ENCODE measurements around the gene CAPN2.
"Not testable (repeated sequence)": the region's sequence is repeated elsewhere in the genome, so short reads cannot be mapped to it uniquely, and the experiment has no call there.

The CAPN2 gene

GRCh38 chr1:223739366-223740037 lies 27.2 kb downstream of the CAPN2 start:
- no peak for DNase-seq

GRCh38 chr1:223740038-223740736 lies 27.8 kb downstream of the CAPN2 start:
- not testable (repeated sequence) for DNase-seq

- no peak for DNase-seq
Measured at GRCh38 chr1:223741861-223742260, 29.5 kb downstream of the CAPN2 start.

- DNase-seq, result no peak
Measured at GRCh38 chr1:223742856-223743517, 30.6 kb downstream of the CAPN2 start.

- DNase-seq, result no peak
Measured at GRCh38 chr1:223745731-223746130, 33.4 kb downstream of the CAPN2 start.

GRCh38 chr1:223747838-223748335 lies 35.5 kb downstream of the CAPN2 start:
- DNase-seq, result peak; percentile 34

GRCh38 chr1:223748405-223748772 lies 36.0 kb downstream of the CAPN2 start:
- DNase-seq, result no peak

- no peak for DNase-seq
Measured at GRCh38 chr1:223748773-223749733, 36.7 kb downstream of the CAPN2 start.

- DNase-seq, result no peak
Measured at GRCh38 chr1:223750730-223751570, 38.6 kb downstream of the CAPN2 start.

- no peak for DNase-seq
Measured at GRCh38 chr1:223751696-223752095, 39.4 kb downstream of the CAPN2 start.

GRCh38 chr1:223752721-223753515 lies 40.6 kb downstream of the CAPN2 start:
- no peak for DNase-seq

- DNase-seq, result no peak
Measured at GRCh38 chr1:223754681-223755431, 42.5 kb downstream of the CAPN2 start.

GRCh38 chr1:223755432-223755792 lies 43.1 kb downstream of the CAPN2 start:
- no peak for DNase-seq

- DNase-seq, result no peak
Measured at GRCh38 chr1:223755992-223756775, 43.8 kb downstream of the CAPN2 start.

GRCh38 chr1:223756806-223757700 lies 44.7 kb downstream of the CAPN2 start:
- DNase-seq, result no peak

- DNase-seq, result no peak
Measured at GRCh38 chr1:223758734-223759133, 46.4 kb downstream of the CAPN2 start.

GRCh38 chr1:223759273-223759672 lies 46.9 kb downstream of the CAPN2 start:
- DNase-seq, result no peak

GRCh38 chr1:223760833-223761232 lies 48.5 kb downstream of the CAPN2 start:
- peak; percentile 4 for DNase-seq
